Thyroid gland (tissue), 4 donors: ENCODE results near the gene SMARCAL1. TPM values are rescaled to one million over a fixed set of nuclear protein-coding genes. Genes with fewer than 3 reads are reported as not detected.
A peak's percentile ranks its signal among the peaks of the same experiment; 100 is the strongest.
"Not testable (repeated sequence)": the region's sequence is repeated elsewhere in the genome, so short reads cannot be mapped to it uniquely, and the experiment has no call there.

Experiments
- DNase-seq, 2 donors: peaks; one replicate each; pipeline ENCODE4 v3.0.0-alpha.2; 2019
- H3K27ac ChIP-seq, 3 donors: fragments of 200-600 bp; sonication (generic); 1 replicate in 2 of 3; 2 replicates in 1 of 3; pipeline ENCODE4 v1.5.1; 2016 to 2019; ENCODE audit warnings: mild to moderate bottlenecking in 1 of 3, moderate library complexity in 1 of 3
- H3K27me3 ChIP-seq: fragments of 200-600 bp; sonication (generic); one replicate; pipeline ENCODE4 v1.5.1; 2019
- H3K36me3 ChIP-seq, 2 donors: fragments of 200-600 bp; sonication (generic); one replicate each; pipeline ENCODE4 v1.5.1; 2016 to 2019
- H3K4me1 ChIP-seq, 2 donors: fragments of 200-600 bp; sonication (generic); one replicate each; pipeline ENCODE4 v1.5.1; 2017 to 2019
- H3K4me3 ChIP-seq, 3 donors: fragments of 200-600 bp; sonication (generic); replicated peaks in 1 of 3; 1 replicate in 2 of 3; 2 replicates in 1 of 3; pipeline ENCODE4 v1.5.1; 2016; ENCODE audit warnings: mild to moderate bottlenecking in 1 of 3
- H3K9me3 ChIP-seq: fragments of 200-600 bp; sonication (generic); one replicate; pipeline ENCODE4 v1.5.1; 2017
- POLR2A ChIP-seq, 2 donors: fragments of 450-650 bp; IDR thresholded peaks; one replicate each; pipeline ENCODE4 v1.6.1; 2017; ENCODE audit warnings: antibody characterized with exemption in 2 of 2, mild to moderate bottlenecking in 2 of 2, moderate library complexity in 1 of 2
- WGBS, 2 donors: methylation state at CpG; one replicate each; pipeline ENCODE4 v1.1.5; 2017; 5-methylcytosine and 5-hydroxymethylcytosine counted together
- intact Hi-C: fragments of 100-400 bp; cut with DNase I; formaldehyde crosslinking; loops from one replicate; pipeline ENCODE4 v1.15.1; 2023
- total RNA-seq, 4 donors: library from RNA; depleted of rRNA; stranded (reverse); fragments of >200 nt; gene quantifications; one replicate each; pipeline ENCODE4 v1.2.3, GENCODE V29; 2016
- TF ChIP-seq, protein P1 (sequence below), 6 experiments: fragments of 200-600 bp in 3 of 6; fragments of 450-650 bp in 3 of 6; sonication (generic) in 3 of 6; IDR thresholded peaks; one replicate each; pipeline ENCODE4 v1.5.1; 2016 to 2019; ENCODE audit warnings: antibody characterized with exemption in 6 of 6, mild to moderate bottlenecking in 2 of 6, inconsistent platforms in 1 of 6, moderate library complexity in 1 of 6

SMARCAL1 gene
- total RNA-seq, 4 donors from 2014 or later = 19.5 to 31.4 (median 24.6) TPM

- intact Hi-C loops = no loop called here
- TF ChIP-seq, protein P1, sequence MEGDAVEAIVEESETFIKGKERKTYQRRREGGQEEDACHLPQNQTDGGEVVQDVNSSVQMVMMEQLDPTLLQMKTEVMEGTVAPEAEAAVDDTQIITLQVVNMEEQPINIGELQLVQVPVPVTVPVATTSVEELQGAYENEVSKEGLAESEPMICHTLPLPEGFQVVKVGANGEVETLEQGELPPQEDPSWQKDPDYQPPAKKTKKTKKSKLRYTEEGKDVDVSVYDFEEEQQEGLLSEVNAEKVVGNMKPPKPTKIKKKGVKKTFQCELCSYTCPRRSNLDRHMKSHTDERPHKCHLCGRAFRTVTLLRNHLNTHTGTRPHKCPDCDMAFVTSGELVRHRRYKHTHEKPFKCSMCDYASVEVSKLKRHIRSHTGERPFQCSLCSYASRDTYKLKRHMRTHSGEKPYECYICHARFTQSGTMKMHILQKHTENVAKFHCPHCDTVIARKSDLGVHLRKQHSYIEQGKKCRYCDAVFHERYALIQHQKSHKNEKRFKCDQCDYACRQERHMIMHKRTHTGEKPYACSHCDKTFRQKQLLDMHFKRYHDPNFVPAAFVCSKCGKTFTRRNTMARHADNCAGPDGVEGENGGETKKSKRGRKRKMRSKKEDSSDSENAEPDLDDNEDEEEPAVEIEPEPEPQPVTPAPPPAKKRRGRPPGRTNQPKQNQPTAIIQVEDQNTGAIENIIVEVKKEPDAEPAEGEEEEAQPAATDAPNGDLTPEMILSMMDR (IDR thresholded peaks at IDR 0.05) = peak in 5 of 6 experiments; percentile 48 to 85 (median 72)
- TF ChIP-seq POLR2A (IDR thresholded peaks at IDR 0.05) = no peak
Observed at GRCh38 chr2:216516730-216517350, 104.6 kb downstream of the SMARCAL1 start.

DNA sequence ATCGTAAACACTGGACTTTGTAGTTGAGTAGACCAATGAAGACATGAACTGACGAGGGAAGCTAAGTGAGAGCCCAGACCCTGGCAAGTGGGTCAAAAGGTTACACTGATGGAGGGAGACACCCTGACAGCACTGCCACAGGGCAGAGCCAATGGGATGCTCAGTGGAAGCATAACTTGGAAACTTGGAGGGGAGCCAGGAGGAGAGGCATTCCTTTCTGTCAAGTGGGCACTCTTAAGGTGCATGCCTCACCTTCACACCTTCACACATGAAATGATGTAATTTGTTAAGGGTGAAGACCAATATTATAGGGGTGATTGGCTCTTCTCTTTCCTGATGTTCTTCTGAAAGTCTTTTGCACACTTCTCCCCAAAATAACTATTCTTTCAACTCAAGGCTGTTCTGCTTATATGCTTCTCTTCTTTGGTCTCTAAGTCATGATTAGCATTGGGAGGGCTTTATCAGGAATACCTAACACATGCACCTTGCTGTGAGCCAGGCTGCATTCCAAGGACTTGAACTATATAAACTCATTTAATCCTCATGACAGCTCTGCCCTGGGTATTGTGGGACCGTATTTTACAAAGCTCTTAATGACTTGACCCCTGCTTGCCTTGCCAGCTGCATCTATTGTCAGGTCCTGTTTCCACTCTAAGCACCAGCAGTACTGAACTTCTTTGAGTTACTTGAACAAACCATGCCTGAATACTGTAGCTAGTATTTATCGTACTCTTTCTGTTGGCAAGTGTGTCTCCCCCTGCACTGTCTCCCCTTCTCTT lies 105.4 kb downstream of the SMARCAL1 start:
- H3K27ac ChIP-seq = no peak overlapping the region
- peaks cover 0 to 4% of the 10 kb centered on the region in 2 donors for H3K4me1 ChIP-seq
- H3K9me3 ChIP-seq = no peaks in the 10 kb centered on the region
- intact Hi-C loops = no loop called here
- no peak overlapping the region for H3K4me3 ChIP-seq
- TF ChIP-seq POLR2A (IDR thresholded peaks at IDR 0.05) = no peak
- TF ChIP-seq, protein P1 (IDR thresholded peaks at IDR 0.05) = no peak
- 70 to 74% methylated on average over 4 of the region's 4 CpGs for WGBS, 2 donors
- H3K27me3 ChIP-seq = no peaks in the 10 kb centered on the region
- no peaks in the 10 kb centered on the region for H3K36me3 ChIP-seq
- DNase-seq = peak; percentile 31 to 33

More at GRCh38 chr2:216516730-216517350, 104.6 kb downstream of the SMARCAL1 start:
- H3K27me3 ChIP-seq = no peaks in the 10 kb centered on the region
- H3K36me3 ChIP-seq = no peaks in the 10 kb centered on the region
- H3K4me3 ChIP-seq = no peak overlapping the region
- H3K4me1 ChIP-seq = peaks cover 0 to 4% of the 10 kb centered on the region in 2 donors
- H3K9me3 ChIP-seq = no peaks in the 10 kb centered on the region
- H3K27ac ChIP-seq = no peak overlapping the region
- no peak for DNase-seq
- WGBS, 2 donors = 50% methylated on average over 2 of the region's 2 CpGs

- H3K4me3 ChIP-seq, H3K27ac ChIP-seq, H3K4me1 ChIP-seq, DNase-seq, H3K9me3 ChIP-seq, intact Hi-C loops, H3K27me3 ChIP-seq, H3K36me3 ChIP-seq: not testable (repeated sequence)
- WGBS, 2 donors = 84 to 92% methylated on average over 9 of the region's 9 CpGs
Observed at GRCh38 chr2:216518566-216519119, 106.4 kb downstream of the SMARCAL1 start.

DNA sequence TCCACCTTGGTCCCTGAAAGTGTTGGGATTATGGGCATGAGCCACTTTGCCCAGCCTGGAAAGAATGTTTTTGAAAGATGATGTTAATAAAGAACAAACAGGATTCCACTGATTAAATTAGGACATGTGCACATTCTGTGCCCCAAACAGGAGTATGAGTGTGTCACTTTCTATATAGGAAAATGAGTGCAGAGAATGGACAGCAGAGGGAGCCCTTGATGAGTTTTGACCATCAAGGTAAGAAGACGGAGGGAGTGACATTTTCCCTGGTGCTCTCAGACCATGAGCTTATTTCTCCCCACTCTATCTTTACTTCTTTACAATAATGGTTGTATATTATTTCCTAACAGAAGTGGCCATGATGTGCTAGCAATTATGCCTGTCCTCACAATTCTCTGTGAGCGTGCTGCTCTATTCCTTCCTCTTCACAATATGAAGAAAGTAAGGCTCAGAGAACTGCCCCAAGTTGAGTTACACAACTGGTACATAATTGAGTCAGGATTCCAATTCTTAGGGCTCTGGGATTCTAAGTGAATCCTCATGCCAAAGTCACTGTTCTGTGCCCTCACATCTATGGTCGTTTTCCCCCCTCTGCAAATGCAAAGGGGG lies 107.0 kb downstream of the SMARCAL1 start:
- H3K27ac ChIP-seq = no peak overlapping the region
- intact Hi-C loops = no loop called here
- H3K4me3 ChIP-seq = no peak overlapping the region
- H3K27me3 ChIP-seq = no peaks in the 10 kb centered on the region
- H3K36me3 ChIP-seq = no peaks in the 10 kb centered on the region
- 53 to 61% methylated on average over 3 of the region's 3 CpGs for WGBS, 2 donors
- peak; percentile 72 to 73 for DNase-seq
- TF ChIP-seq, protein P1 (IDR thresholded peaks at IDR 0.05) = peak; percentile 69 to 89 (median 75)
- no peak for TF ChIP-seq POLR2A (IDR thresholded peaks at IDR 0.05)
- H3K9me3 ChIP-seq = no peaks in the 10 kb centered on the region
- H3K4me1 ChIP-seq = peaks cover 0 to 4% of the 10 kb centered on the region in 2 donors

GRCh38 chr2:216520112-216520511 lies 107.8 kb downstream of the SMARCAL1 start:
- 82 to 95% methylated on average over 4 of the region's 4 CpGs for WGBS, 2 donors
- no peak overlapping the region for H3K27ac ChIP-seq
- DNase-seq = no peak
- H3K36me3 ChIP-seq = no peaks in the 10 kb centered on the region
- intact Hi-C loops = loop anchor here (2.0 kb wide), 1 partner anchor 147 kb away; no protein-coding TSS in a partner anchor
- TF ChIP-seq, protein P1 (IDR thresholded peaks at IDR 0.05) = no peak
- TF ChIP-seq POLR2A (IDR thresholded peaks at IDR 0.05) = no peak
- H3K27me3 ChIP-seq = no peaks in the 10 kb centered on the region
- peaks cover 0 to 4% of the 10 kb centered on the region in 2 donors for H3K4me1 ChIP-seq
- no peaks in the 10 kb centered on the region for H3K9me3 ChIP-seq
- no peak overlapping the region for H3K4me3 ChIP-seq
